SK-N-SH (cell line): ENCODE data around the gene AFAP1.

Experiments used
- EZH2phosphoT487 ChIP-seq: fragments of 200-600 bp; sonication (generic); IDR thresholded peaks from 2 replicates; pipeline ENCODE4 v1.6.1; 2017; ENCODE audit warnings: low read depth, mixed run types, mild to moderate bottlenecking, antibody characterized with exemption, moderate library complexity, borderline replicate concordance
- MAX ChIP-seq: IDR thresholded peaks from 2 replicates; pipeline ENCODE4 v1.4.0; 2012; ENCODE audit warnings: low read depth
- NFIC ChIP-seq: IDR thresholded peaks from 2 replicates; pipeline ENCODE4 v1.4.0; 2012; ENCODE audit warnings: borderline replicate concordance
- RXRA ChIP-seq: IDR thresholded peaks from 2 replicates; pipeline ENCODE4 v1.4.0; 2012; ENCODE audit warnings: low read depth, mild to moderate bottlenecking, borderline replicate concordance
- SIN3A ChIP-seq: IDR thresholded peaks from 2 replicates; pipeline ENCODE4 v1.6.1; 2012; ENCODE audit warnings: low read depth, mild to moderate bottlenecking, low read length, moderate library complexity, borderline replicate concordance
- TAF1 ChIP-seq: IDR thresholded peaks from 2 replicates; pipeline ENCODE4 v1.6.1; 2012; ENCODE audit warnings: low read depth, mild to moderate bottlenecking, low read length, moderate library complexity, borderline replicate concordance
- TCF12 ChIP-seq: IDR thresholded peaks from 2 replicates; pipeline ENCODE4 v1.4.0; 2012
- TEAD4 ChIP-seq: IDR thresholded peaks from 2 replicates; pipeline ENCODE4 v1.4.0; 2012; ENCODE audit warnings: mild to moderate bottlenecking, borderline replicate concordance; ENCODE audit not compliant: insufficient read depth
- USF2 ChIP-seq: fragments of 150-350 bp; IDR thresholded peaks from 2 replicates; pipeline ENCODE4 v1.6.1; 2017; ENCODE audit warnings: antibody characterized with exemption, low read length, low read depth, borderline replicate concordance
- TF ChIP-seq, protein P1 (sequence below): fragments of 200-600 bp; sonication (generic); IDR thresholded peaks from 2 replicates; pipeline ENCODE4 v1.6.1; 2017; ENCODE audit warnings: antibody characterized with exemption, mild to moderate bottlenecking, moderate library complexity

DNA sequence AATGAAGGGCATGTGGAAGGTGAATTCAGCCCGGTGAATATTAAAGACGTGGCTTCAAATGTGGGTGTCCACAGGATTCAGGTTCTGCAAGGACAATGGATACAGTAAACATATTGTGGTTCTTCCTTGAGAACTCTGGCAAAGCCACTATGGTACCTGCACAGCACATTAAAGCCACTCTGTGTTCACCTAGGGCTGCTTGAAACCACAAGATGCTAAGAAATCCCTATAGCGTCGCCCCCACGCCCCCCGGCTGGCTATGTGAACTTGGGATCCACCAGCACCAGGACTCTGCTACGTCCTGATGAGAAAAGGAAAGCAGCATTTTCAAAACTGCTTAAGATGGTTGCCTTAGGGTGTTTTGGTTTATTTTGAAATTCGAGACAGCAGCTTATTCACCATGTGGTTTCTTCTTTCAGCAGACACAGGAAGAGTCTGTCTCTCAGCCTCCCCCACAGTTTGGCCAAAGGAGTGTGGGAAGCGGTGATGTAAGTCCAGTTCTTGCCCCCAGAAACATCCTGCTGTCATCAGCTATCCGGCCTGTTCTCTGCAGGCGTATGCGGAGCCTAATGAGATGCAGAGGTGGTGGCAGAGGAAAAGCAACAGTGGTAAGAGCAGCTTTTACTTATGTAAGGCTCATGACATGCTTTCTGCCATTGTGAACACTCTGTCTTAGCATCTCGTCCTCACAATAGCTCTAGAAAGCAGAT lies 111.5 kb downstream of the AFAP1 start:
- TF ChIP-seq, protein P1, sequence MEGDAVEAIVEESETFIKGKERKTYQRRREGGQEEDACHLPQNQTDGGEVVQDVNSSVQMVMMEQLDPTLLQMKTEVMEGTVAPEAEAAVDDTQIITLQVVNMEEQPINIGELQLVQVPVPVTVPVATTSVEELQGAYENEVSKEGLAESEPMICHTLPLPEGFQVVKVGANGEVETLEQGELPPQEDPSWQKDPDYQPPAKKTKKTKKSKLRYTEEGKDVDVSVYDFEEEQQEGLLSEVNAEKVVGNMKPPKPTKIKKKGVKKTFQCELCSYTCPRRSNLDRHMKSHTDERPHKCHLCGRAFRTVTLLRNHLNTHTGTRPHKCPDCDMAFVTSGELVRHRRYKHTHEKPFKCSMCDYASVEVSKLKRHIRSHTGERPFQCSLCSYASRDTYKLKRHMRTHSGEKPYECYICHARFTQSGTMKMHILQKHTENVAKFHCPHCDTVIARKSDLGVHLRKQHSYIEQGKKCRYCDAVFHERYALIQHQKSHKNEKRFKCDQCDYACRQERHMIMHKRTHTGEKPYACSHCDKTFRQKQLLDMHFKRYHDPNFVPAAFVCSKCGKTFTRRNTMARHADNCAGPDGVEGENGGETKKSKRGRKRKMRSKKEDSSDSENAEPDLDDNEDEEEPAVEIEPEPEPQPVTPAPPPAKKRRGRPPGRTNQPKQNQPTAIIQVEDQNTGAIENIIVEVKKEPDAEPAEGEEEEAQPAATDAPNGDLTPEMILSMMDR = no peak
- TF ChIP-seq TEAD4 = peak; percentile 68
- peak; percentile 80 for TF ChIP-seq NFIC
- TF ChIP-seq SIN3A = peak; percentile 96
- TF ChIP-seq EZH2phosphoT487 = no peak
- peak; percentile 81; the same call in 1 of the 2 replicates for TF ChIP-seq RXRA
- TF ChIP-seq TCF12 = peak; percentile 95
- peak; percentile 97 for TF ChIP-seq MAX
- TF ChIP-seq USF2 = no peak
- peak; percentile 49; the same call in 1 of the 2 replicates for TF ChIP-seq TAF1
